Neural cell (in vitro differentiated cells): ENCODE data around the gene CNTNAP2. TPM values are rescaled to one million over a fixed set of nuclear protein-coding genes. Genes with fewer than 3 reads are reported as not detected.

Experiments
- H2AFZ ChIP-seq: fragments of 200-600, 300-800 bp; sonication (generic), shearing (Covaris generic); 2 replicates; pipeline ENCODE4 v1.6.0; 2014; ENCODE audit warnings: low read depth, mild to moderate bottlenecking, antibody characterized with exemption, low read length, moderate library complexity
- H3F3A ChIP-seq: fragments of 200-600 bp; shearing (Covaris generic); 2 replicates; pipeline ENCODE4 v1.6.1; 2016; ENCODE audit warnings: mild to moderate bottlenecking, moderate library complexity, mixed read lengths, antibody characterized with exemption, low read length; ENCODE audit not compliant: insufficient read depth, poor library complexity, severe bottlenecking
- H3K27ac ChIP-seq: fragments of 200-600, 300-800 bp; sonication (generic), shearing (Covaris generic); 2 replicates; pipeline ENCODE4 v1.5.1; 2014; ENCODE audit warnings: mild to moderate bottlenecking, low read length, moderate library complexity
- H3K27me3 ChIP-seq: fragments of 300-800, 200-600 bp; sonication (generic), shearing (Covaris generic); 2 replicates; pipeline ENCODE4 v1.6.0; 2014; ENCODE audit warnings: mild to moderate bottlenecking, low read depth, low read length, moderate library complexity; ENCODE audit not compliant: insufficient read depth
- H3K36me3 ChIP-seq: fragments of 300-800, 200-600 bp; sonication (generic), shearing (Covaris generic); 2 replicates; pipeline ENCODE4 v1.5.1; 2014; ENCODE audit warnings: mild to moderate bottlenecking, antibody characterized with exemption, low read length, moderate library complexity; ENCODE audit not compliant: insufficient read depth
- H3K4me2 ChIP-seq: fragments of 300-800, 200-600 bp; sonication (generic), shearing (Covaris generic); 2 replicates; pipeline ENCODE4 v1.6.0; 2014; ENCODE audit warnings: mild to moderate bottlenecking, low read length
- H3K4me3 ChIP-seq: fragments of 300-800, 200-600 bp; sonication (generic), shearing (Covaris generic); 2 replicates; pipeline ENCODE4 v1.5.1; 2014; ENCODE audit warnings: mild to moderate bottlenecking, low read length, moderate library complexity
- H3K79me2 ChIP-seq: fragments of 200-600 bp; shearing (Covaris generic); replicated peaks from 2 replicates; pipeline ENCODE4 v1.6.0; 2014; ENCODE audit warnings: mild to moderate bottlenecking, low read length, moderate library complexity; ENCODE audit not compliant: insufficient read depth
- H3K9ac ChIP-seq: fragments of 300-800, 200-600 bp; sonication (generic), shearing (Covaris generic); 2 replicates; pipeline ENCODE4 v1.6.1; 2016; ENCODE audit warnings: mild to moderate bottlenecking, low read length, mixed read lengths
- H3K9me2 ChIP-seq: fragments of 200-600 bp; shearing (Covaris generic); 2 replicates; pipeline ENCODE4 v1.6.1; 2016; ENCODE audit warnings: mild to moderate bottlenecking, low read length, mixed read lengths; ENCODE audit not compliant: insufficient read depth
- H3K9me3 ChIP-seq: fragments of 200-600, 300-800 bp; sonication (generic), shearing (Covaris generic); 2 replicates; pipeline ENCODE4 v1.6.1; 2016; ENCODE audit warnings: mild to moderate bottlenecking, mixed run types, low read length, moderate library complexity, mixed read lengths
- H4K20me1 ChIP-seq: fragments of 200-600 bp; shearing (Covaris generic); 2 replicates; pipeline ENCODE4 v1.6.1; 2016; ENCODE audit warnings: mild to moderate bottlenecking, mixed run types; ENCODE audit not compliant: insufficient read depth
- EP300 ChIP-seq: fragments of 450-650 bp; conservative IDR thresholded peaks from 2 replicates; pipeline ENCODE4 v1.6.1; 2014; ENCODE audit warnings: antibody characterized with exemption, mild to moderate bottlenecking, moderate library complexity; ENCODE audit not compliant: poor library complexity, severe bottlenecking
- EZH2 ChIP-seq: fragments of 200-600, 300-800 bp; shearing (Covaris generic), sonication (generic); IDR thresholded peaks from 2 replicates; pipeline ENCODE4 v1.6.1; 2014; ENCODE audit warnings: antibody characterized with exemption, low read length, borderline replicate concordance, mild to moderate bottlenecking; ENCODE audit not compliant: insufficient read depth, poor library complexity, severe bottlenecking
- MXI1 ChIP-seq: fragments of 450-650 bp; conservative IDR thresholded peaks from 2 replicates; pipeline ENCODE4 v1.6.1; 2014; ENCODE audit warnings: antibody characterized with exemption, mild to moderate bottlenecking; ENCODE audit not compliant: poor library complexity, severe bottlenecking
- POLR2AphosphoS5 ChIP-seq: IDR thresholded peaks from 2 replicates; pipeline ENCODE4 v1.6.1; 2012
- RAD21 ChIP-seq: fragments of 450-650 bp; conservative IDR thresholded peaks from 2 replicates; pipeline ENCODE4 v1.6.1; 2014; ENCODE audit warnings: antibody characterized with exemption, mild to moderate bottlenecking, moderate library complexity
- REST ChIP-seq: IDR thresholded peaks from 2 replicates; pipeline ENCODE4 v1.6.1; 2012; ENCODE audit warnings: borderline replicate concordance
- SMC3 ChIP-seq: fragments of 450-650 bp; conservative IDR thresholded peaks from 2 replicates; pipeline ENCODE4 v1.6.1; 2014; ENCODE audit warnings: antibody characterized with exemption, mild to moderate bottlenecking, moderate library complexity; ENCODE audit not compliant: poor library complexity
- TAF1 ChIP-seq: IDR thresholded peaks from 2 replicates; pipeline ENCODE4 v1.6.1; 2012; ENCODE audit warnings: low read depth
- polyA plus RNA-seq: library from polyadenylated mRNA; depleted of rRNA; stranded (reverse); fragments of >200 nt; gene quantifications from 2 replicates; pipeline ENCODE4 v1.2.3, GENCODE V29; 2014
- TF ChIP-seq, protein P1 (sequence below): fragments of 450-650 bp; IDR thresholded peaks from 2 replicates; pipeline ENCODE4 v1.5.1; 2014; ENCODE audit warnings: antibody characterized with exemption, mild to moderate bottlenecking, moderate library complexity; ENCODE audit not compliant: poor library complexity, severe bottlenecking

Gene CNTNAP2
- polyA plus RNA-seq, 1 donor from 2014 or later, result 276 TPM

DNA sequence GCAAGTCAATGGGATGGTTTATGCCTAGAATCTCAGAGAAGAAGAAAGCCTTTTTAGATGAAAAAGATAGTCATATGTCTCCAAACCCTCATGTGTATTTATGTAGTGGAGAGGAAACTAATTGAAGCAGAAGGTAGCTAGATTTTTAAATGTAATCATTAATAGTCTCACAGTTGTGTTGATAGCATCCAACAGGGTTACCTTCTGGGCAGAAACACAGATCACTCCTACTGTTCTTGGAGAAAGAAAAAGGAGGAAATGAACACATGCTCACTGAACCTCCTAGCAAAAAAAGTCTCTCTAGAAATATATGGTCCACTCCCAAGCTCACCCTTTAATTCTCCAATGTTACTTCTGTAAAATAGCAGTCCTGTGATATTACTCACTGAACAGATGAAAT lies 1696.7 kb downstream of the CNTNAP2 start:
- H3K4me2 ChIP-seq, result no peak overlapping the region
- no peak overlapping the region for H3K4me3 ChIP-seq
- no peak overlapping the region for H2AFZ ChIP-seq
- no peaks in the 10 kb centered on the region for H3F3A ChIP-seq
- no peak overlapping the region for H3K9ac ChIP-seq
- H3K9me3 ChIP-seq, result no peaks in the 10 kb centered on the region
- no peaks in the 10 kb centered on the region for H4K20me1 ChIP-seq
- H3K79me2 ChIP-seq, result no peaks in the 10 kb centered on the region
- H3K36me3 ChIP-seq, result no peaks in the 10 kb centered on the region
- H3K9me2 ChIP-seq, result no peaks in the 10 kb centered on the region
- no peak overlapping the region for H3K27ac ChIP-seq
- TF ChIP-seq, protein P1, sequence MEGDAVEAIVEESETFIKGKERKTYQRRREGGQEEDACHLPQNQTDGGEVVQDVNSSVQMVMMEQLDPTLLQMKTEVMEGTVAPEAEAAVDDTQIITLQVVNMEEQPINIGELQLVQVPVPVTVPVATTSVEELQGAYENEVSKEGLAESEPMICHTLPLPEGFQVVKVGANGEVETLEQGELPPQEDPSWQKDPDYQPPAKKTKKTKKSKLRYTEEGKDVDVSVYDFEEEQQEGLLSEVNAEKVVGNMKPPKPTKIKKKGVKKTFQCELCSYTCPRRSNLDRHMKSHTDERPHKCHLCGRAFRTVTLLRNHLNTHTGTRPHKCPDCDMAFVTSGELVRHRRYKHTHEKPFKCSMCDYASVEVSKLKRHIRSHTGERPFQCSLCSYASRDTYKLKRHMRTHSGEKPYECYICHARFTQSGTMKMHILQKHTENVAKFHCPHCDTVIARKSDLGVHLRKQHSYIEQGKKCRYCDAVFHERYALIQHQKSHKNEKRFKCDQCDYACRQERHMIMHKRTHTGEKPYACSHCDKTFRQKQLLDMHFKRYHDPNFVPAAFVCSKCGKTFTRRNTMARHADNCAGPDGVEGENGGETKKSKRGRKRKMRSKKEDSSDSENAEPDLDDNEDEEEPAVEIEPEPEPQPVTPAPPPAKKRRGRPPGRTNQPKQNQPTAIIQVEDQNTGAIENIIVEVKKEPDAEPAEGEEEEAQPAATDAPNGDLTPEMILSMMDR, result no peak
- TF ChIP-seq SMC3 (no peak), EZH2 (no peak), TAF1 (no peak), RAD21 (no peak), EP300 (no peak), REST (no peak)
- no peaks in the 10 kb centered on the region for H3K27me3 ChIP-seq

DNA sequence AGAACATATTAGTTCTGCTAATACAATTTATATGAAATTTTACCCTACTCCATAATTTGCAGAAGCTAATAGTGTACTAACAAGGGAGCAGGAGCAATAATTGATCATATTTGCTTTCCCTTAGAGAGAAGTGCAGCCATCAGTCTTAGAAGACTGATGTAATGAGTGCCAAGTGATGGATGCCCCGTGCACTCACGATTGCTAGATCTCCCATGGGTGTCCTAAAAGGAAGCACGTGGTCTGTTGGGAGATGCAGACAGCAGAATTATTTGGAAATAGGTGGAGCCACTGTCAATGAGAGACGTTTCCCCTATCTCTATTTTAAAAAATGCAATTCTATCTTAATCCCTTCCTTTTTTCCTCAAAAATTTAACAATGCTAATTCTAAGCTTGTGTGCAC lies 1701.7 kb downstream of the CNTNAP2 start:
- H3K4me3 ChIP-seq, result no peak overlapping the region
- no peaks in the 10 kb centered on the region for H3K9me2 ChIP-seq
- H3K27ac ChIP-seq, result no peak overlapping the region
- no peak overlapping the region for H2AFZ ChIP-seq
- TF ChIP-seq RAD21 (no peak), REST (no peak), EZH2 (no peak), TAF1 (no peak), MXI1 (no peak), POLR2AphosphoS5 (no peak), SMC3 (no peak), EP300 (no peak)
- TF ChIP-seq, protein P1, result no peak
- no peaks in the 10 kb centered on the region for H4K20me1 ChIP-seq
- no peak overlapping the region for H3K4me2 ChIP-seq
- no peaks in the 10 kb centered on the region for H3K36me3 ChIP-seq
- H3K9me3 ChIP-seq, result no peaks in the 10 kb centered on the region
- no peaks in the 10 kb centered on the region for H3K79me2 ChIP-seq
- H3K9ac ChIP-seq, result no peak overlapping the region
- H3F3A ChIP-seq, result no peaks in the 10 kb centered on the region
- no peaks in the 10 kb centered on the region for H3K27me3 ChIP-seq
